HG02885 (cell line): Measurements from ENCODE around the gene NOXA1.
A peak's percentile ranks its signal among the peaks of the same experiment; 100 is the strongest.
"Not testable (repeated sequence)": the region's sequence is repeated elsewhere in the genome, so short reads cannot be mapped to it uniquely, and the experiment has no call there.

Experiments used
- ATAC-seq: cut with Tn5 transposase; IDR thresholded peaks from one replicate; pipeline ENCODE4 v1.9.1; 2021; ENCODE audit warnings: mild to moderate bottlenecking; ENCODE audit not compliant: unreplicated experiment, poor library complexity

NOXA1 gene

GRCh38 chr9:137404961-137405567, 18.1 kb upstream of the NOXA1 start:
- no peak for ATAC-seq

DNA sequence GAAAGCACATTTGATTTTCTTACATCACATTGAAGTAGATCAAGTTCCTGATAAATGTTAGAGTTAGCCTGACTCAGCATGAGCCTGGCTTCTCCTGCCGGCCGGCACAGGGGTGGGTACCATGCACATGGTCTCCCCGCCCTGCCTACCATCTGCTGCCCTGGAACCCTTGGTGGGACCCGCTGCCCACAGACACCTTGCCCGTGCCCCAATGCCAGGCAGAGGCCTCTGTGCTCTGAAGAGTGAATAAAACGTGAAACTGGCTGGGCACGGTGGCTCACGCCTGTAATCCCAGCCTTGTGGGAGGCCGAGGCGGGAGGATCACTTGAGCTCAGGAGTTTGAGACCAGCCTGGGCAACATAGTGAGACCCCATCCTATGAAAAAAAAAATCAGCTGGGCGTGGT, 17.5 kb upstream of the NOXA1 start:
- ATAC-seq = no peak

GRCh38 chr9:137406085-137406760, 17.0 kb upstream of the NOXA1 start:
- ATAC-seq = no peak

GRCh38 chr9:137406876-137407589, 16.2 kb upstream of the NOXA1 start:
- ATAC-seq = peak; percentile 58

GRCh38 chr9:137407590-137408300, 15.4 kb upstream of the NOXA1 start:
- peak; percentile 39 for ATAC-seq

DNA sequence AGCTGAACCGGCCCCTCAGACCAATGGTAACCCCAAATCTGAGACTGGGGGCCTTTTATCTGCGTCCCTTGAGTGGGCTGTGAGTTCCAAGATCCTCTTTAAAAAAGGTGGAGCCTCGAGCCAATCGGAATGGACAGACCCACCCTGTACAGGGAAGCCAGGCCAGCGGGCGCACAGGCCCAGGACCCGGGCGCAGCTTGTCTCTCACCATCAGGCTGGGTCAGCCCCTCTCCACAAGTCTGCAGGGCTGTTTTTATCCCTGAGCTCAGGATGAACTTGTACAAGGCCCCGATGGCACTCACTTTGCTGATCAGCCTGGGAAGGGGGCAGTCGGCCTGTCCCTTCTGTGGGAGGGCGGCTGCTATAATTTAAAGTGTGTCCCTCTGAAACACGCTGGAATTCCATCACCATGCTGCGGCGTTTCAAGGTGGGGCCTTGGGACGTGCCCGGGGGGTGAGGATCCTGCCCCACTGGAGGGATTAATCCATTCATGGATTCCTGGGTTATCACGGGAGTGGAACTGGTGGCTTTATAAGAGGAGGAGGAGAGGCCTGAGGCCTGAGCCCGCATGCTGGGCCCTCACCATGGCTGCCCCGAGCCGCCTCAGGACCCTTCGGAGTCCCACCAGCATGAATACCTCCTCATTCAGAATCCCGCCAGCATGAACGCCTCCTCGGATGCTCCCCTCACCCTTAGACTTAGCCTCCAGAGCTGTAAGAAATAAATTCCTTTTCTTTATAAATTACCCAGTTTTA, 14.4 kb upstream of the NOXA1 start:
- ATAC-seq = no peak

DNA sequence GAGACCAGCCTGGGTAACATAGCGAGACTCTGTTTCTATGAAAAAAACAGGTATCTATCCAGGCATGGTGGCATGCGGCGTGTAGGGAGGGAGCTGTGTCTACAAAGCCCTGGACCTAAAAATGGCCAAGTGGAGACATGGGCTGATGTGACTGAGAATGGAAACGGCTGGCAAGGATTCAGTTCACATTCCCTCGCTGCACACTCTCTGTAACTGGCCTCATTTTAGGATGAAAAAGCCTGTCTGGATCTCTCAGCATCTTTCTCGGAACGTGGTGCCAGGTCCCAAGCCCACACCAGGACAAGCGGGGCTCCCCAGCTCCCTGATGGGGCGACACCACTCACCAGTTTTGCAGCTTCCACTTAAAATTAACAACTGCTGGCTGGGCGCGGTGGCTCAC, 13.7 kb upstream of the NOXA1 start:
- no peak for ATAC-seq

DNA sequence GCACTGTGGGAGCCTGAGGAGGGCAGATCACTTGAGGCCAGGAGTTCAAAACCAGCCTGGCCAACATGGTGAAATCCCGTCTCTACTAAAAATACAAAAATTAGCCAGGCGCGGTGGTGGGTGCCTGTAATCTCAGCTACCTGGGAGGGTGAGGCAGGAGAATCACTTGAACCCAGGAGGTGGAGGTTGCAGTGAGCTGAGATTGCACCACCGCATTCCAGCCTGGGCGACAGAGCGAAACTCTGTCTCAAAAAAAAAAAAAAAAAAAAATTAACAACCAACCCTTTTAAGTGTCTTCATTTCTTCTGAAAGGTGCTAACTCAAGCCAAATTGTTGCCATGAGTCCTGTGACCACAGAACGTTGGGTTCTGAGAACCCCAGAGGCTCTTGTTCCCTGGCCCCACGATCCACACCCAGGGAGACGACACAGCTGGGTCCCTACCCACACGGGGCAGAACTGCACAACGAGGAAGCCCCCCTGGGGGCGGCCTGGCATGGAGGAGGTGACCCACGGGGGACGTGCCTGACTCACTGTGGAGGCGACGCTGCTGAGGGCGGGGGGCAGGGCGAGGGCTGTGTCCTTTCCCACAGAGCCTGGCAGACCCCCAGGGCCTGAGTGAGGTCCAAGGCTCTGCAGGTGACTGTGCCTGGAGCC, 12.8 kb upstream of the NOXA1 start:
- ATAC-seq = not testable (repeated sequence)

GRCh38 chr9:137410891-137411249, 12.3 kb upstream of the NOXA1 start:
- ATAC-seq = no peak

DNA sequence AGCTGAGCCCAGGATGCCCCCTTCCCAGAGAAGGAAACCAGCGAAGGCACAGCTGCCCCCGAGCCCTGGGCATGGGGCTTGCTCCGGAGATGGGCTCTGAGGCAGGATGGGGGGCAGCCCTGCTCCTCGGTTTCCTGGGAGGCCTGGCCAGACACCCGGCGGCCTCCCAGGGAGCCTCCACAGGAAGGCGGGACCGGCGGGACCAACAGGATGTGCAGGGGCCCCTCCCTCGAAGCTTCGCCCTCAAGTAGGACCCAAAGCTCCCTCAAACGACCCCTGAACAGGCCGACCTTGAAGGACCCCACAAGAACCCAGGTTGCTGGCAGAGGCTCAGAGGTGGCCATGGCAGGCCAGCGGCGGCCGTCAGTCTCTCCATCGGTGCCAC, 11.9 kb upstream of the NOXA1 start:
- ATAC-seq = no peak

DNA sequence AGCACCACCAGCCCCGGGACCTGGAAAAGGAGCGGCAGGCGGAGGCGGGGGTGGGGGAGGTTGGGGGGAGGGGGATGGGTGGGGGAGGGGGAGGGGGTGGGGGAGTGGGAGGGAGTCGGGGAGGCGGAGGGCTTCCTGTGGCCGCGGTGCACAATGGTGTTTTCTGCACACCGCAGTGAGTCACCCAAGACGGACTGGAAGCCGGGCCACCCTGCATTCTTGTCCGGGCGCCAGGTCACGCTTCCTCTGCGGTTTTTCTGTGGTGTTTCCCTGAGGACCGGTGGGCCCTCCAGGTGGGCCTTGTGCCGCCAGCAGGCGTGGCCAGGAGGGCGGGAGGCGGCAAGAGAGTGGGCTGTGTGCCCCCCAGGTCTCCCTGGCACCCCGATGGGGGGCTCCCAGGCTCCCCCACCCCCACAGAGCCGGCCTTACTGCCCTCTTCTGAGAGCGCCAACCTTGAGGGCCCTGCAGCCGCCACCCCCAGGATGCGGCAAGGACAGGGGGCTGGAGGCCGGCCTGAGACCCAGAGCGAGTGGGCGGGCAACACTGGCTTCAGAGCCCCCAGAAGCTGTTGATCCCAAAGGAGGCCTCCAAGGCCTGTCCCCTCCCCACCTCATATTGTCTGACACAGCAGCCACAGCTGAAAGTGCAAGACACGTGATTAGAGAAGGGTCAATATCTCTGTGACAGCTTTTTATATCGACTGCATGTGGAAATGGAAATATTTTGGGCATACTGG, 11.4 kb upstream of the NOXA1 start:
- ATAC-seq = peak; percentile 35

DNA sequence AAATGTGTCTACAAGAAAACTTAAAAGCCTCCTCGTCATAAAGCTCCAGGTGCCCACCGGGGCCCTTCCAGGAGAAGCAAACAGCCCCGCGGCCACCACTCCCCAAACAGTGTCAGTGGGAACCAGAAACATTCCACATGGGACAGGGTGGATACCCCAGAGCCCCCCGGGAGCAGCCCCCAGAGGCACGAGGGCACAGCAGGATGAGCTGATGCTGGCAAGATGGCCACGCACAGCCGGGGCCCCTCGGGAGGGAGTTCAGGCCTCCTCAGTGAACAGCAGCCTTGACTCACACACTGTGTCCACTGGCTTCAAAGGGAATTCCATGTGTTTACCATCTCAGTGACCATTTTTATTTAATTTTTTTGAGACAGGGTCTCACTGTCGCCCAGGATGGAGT, 10.8 kb upstream of the NOXA1 start:
- no peak for ATAC-seq

- ATAC-seq = no peak
Observed at GRCh38 chr9:137415451-137415850, 7.7 kb upstream of the NOXA1 start.

GRCh38 chr9:137416006-137416562, 7.1 kb upstream of the NOXA1 start:
- ATAC-seq = no peak

DNA sequence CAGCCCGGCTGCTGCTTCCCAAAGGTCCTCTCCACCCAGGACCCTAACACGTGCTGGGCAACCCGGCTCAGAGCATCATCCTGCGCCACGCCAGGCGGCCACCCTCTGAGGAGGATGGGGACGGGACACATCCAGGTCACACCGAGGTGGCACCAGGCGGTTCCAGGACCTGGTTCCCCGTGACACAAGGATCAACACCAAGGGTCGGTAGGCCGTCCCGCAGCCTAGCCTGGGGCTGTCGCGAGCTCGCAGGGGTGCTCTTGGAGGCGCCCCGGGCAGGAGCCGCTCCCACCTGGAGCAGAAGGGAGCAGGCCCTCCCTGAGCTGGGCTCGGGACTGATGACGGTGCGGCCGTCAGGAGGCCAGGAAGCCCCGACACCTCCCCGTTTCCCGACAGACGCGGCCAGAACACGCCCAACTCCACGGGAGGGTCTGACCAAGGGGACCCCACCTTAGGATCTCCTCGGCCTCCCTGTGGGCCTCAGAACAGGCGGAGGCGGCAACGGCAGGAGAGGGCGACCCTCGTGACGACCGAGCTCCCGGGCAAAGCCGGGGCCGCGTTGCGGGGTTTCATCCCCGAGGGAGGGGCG, 6.5 kb upstream of the NOXA1 start:
- no peak for ATAC-seq

GRCh38 chr9:137417161-137418021, 5.8 kb upstream of the NOXA1 start:
- no peak for ATAC-seq

DNA sequence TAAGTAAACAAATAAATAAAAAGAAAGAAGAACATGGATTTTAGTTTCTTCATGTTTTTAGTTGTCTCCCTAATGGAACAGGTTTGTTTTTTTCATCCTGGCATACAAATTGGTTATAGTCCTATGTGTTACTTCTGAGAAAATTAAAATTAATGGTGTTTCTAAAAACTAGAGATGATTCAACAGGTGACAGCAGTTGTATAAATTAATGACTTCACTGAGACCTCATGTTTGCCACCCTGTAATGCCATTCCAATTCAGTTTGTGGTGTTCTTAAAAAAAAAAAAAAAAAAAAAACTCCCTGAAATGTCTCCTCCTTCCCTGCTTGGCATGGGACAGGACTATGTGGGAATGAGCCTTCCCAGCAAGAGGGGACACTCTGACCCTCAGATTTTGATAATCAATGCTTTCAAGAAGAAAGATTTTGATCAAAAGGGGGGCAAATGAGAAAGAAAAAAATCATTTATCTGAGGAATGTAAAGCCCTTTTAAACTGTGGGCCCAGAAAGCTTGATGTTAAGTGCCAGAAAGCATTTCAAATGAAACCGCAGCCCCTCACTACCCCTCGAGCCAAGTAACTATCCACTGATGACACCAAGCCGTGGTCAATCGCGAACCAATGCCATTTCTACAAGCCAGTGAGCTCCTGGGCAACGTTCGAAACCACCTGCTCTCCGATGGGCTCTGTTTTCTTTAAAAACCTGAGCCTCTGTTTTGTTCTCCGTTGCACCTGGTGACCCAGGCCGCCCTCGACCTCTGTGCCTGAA, 1.2 kb upstream of the NOXA1 start:
- no peak for ATAC-seq
